Left ventricle myocardium inferior (tissue), 1 donor: Measurements from ENCODE around the gene GSG1L. TPM values are rescaled to one million over a fixed set of nuclear protein-coding genes. Genes with fewer than 3 reads are reported as not detected.

ENCODE experiments used
- DNase-seq: peaks from one replicate; pipeline ENCODE4 v3.0.0-alpha.2; 2020
- H3K27ac ChIP-seq: fragments of 200-600 bp; replicated peaks from 2 replicates; pipeline ENCODE4 v1.8.0; 2021
- H3K27me3 ChIP-seq: fragments of 200-600 bp; 2 replicates; pipeline ENCODE4 v1.8.0; 2021; ENCODE audit warnings: low read depth
- H3K36me3 ChIP-seq: fragments of 200-600 bp; 2 replicates; pipeline ENCODE4 v1.8.0; 2021
- H3K4me1 ChIP-seq: fragments of 200-600 bp; 2 replicates; pipeline ENCODE4 v1.8.0; 2021
- H3K4me3 ChIP-seq: fragments of 200-600 bp; 2 replicates; pipeline ENCODE4 v1.8.0; 2021; ENCODE audit warnings: mild to moderate bottlenecking, moderate library complexity
- H3K9me3 ChIP-seq: fragments of 200-600 bp; replicated peaks from 2 replicates; pipeline ENCODE4 v1.8.0; 2021
- CTCF ChIP-seq: fragments of 200-600 bp; IDR thresholded peaks from 2 replicates; pipeline ENCODE4 v1.8.0; 2021; ENCODE audit warnings: antibody characterized with exemption, mild to moderate bottlenecking, borderline replicate concordance
- intact Hi-C: fragments of 100-400 bp; cut with micrococcal nuclease; formaldehyde crosslinking; loops from one replicate; pipeline ENCODE4 v1.11.0; 2022
- total RNA-seq: library from RNA; stranded (reverse); fragmentation: NEBNext Ultra II Directional; extraction: Animal tissue kit (Norgen Biotek cat#: 25700); gene quantifications from one replicate; pipeline ENCODE4 v1.2.1, GENCODE V29; 2021
- donor health status: DM: no; HTN: yes; CAD: no; lungs with severe emphysema.

The GSG1L gene
- total RNA-seq, 1 donor from 2014 or later: 3.4 TPM

- H3K27ac ChIP-seq: no peak overlapping the region
Measured at GRCh38 chr16:28108590-28109247, 45.2 kb upstream of the GSG1L start.

GRCh38 chr16:28107232-28107631 is 43.7 kb upstream of the GSG1L start:
- DNase-seq: no peak
- Histone ChIP-seq H3K9me3 (no peaks in the 10 kb centered on the region), H3K4me3 (no peak overlapping the region), H3K4me1 (no peaks in the 10 kb centered on the region), H3K27me3 (no peaks in the 10 kb centered on the region), H3K36me3 (peaks cover 94% of the 10 kb centered on the region), H3K27ac (no peak overlapping the region)
- no peak for TF ChIP-seq CTCF
- intact Hi-C loops: no loop called here

More at GRCh38 chr16:28108590-28109247, 45.2 kb upstream of the GSG1L start:
- no peak for DNase-seq
- Histone ChIP-seq H3K27me3 (no peaks in the 10 kb centered on the region), H3K9me3 (no peaks in the 10 kb centered on the region), H3K36me3 (peaks cover 94% of the 10 kb centered on the region), H3K4me3 (no peak overlapping the region), H3K4me1 (no peaks in the 10 kb centered on the region)
- intact Hi-C loops: no loop called here
- TF ChIP-seq CTCF: no peak

- Histone ChIP-seq H3K4me3 (no peak overlapping the region), H3K36me3 (peaks cover 94% of the 10 kb centered on the region), H3K4me1 (no peaks in the 10 kb centered on the region), H3K27me3 (no peaks in the 10 kb centered on the region), H3K9me3 (no peaks in the 10 kb centered on the region), H3K27ac (no peak overlapping the region)
- no peak for DNase-seq
- no peak for TF ChIP-seq CTCF
- intact Hi-C loops: no loop called here
Measured at GRCh38 chr16:28106467-28107215, 43.1 kb upstream of the GSG1L start.

GRCh38 chr16:28105954-28106353 is 42.4 kb upstream of the GSG1L start:
- intact Hi-C loops: no loop called here
- H3K4me3 ChIP-seq: no peak overlapping the region

GRCh38 chr16:28105297-28105696 is 41.8 kb upstream of the GSG1L start:
- Histone ChIP-seq H3K27me3 (no peaks in the 10 kb centered on the region), H3K9me3 (no peaks in the 10 kb centered on the region), H3K4me1 (no peaks in the 10 kb centered on the region), H3K27ac (no peak overlapping the region), H3K4me3 (no peak overlapping the region), H3K36me3 (peaks cover 94% of the 10 kb centered on the region)
- DNase-seq: no peak
- intact Hi-C loops: no loop called here
- no peak for TF ChIP-seq CTCF

More at GRCh38 chr16:28105954-28106353, 42.4 kb upstream of the GSG1L start:
- no peaks in the 10 kb centered on the region for H3K4me1 ChIP-seq
- H3K36me3 ChIP-seq: peaks cover 94% of the 10 kb centered on the region
- H3K27ac ChIP-seq: no peak overlapping the region
- no peaks in the 10 kb centered on the region for H3K9me3 ChIP-seq
- no peak for TF ChIP-seq CTCF
- DNase-seq: no peak
- H3K27me3 ChIP-seq: no peaks in the 10 kb centered on the region
